CD4-positive, alpha-beta memory T cell (primary cell): ENCODE measurements around the gene BFSP1. TPM values are rescaled to one million over a fixed set of nuclear protein-coding genes. Genes with fewer than 3 reads are reported as not detected.

Experiments
- CTCF ChIA-PET: fragments of 350-600 bp; sonication (Branson Sonifier 250); formaldehyde crosslinking; loops from one replicate; lab custom pipeline; 2021; ENCODE audit warnings: inconsistent platforms; ENCODE audit not compliant: partially characterized antibody; lab: Charles Lee
- POLR2A ChIA-PET: fragments of 350-600 bp; sonication (Branson Sonifier 250); formaldehyde crosslinking; loops from one replicate; lab custom pipeline; 2021; ENCODE audit not compliant: partially characterized antibody; lab: Charles Lee
- DNase-seq, 5 donors: peaks; one replicate each; pipeline versions ENCODE4 v3.0.0 to v3.0.0-alpha.2; 2020 to 2022; ENCODE audit warnings: mixed read lengths in 1 of 5
- H3K27ac ChIP-seq: one replicate; pipeline ENCODE4 v1.7.0; 2013; ENCODE audit warnings: low read depth, low read length
- H3K27me3 ChIP-seq: 2 replicates; pipeline ENCODE4 v1.7.0; 2013; ENCODE audit warnings: mild to moderate bottlenecking, low read length, moderate library complexity; ENCODE audit not compliant: insufficient read depth
- H3K36me3 ChIP-seq: 2 replicates; pipeline ENCODE4 v1.7.0; 2013; ENCODE audit warnings: mild to moderate bottlenecking, low read length, moderate library complexity; ENCODE audit not compliant: insufficient read depth
- H3K4me1 ChIP-seq: 2 replicates; pipeline ENCODE4 v1.7.0; 2013; ENCODE audit warnings: mild to moderate bottlenecking, low read length, moderate library complexity; ENCODE audit not compliant: insufficient read depth
- H3K4me3 ChIP-seq, 2 donors: one replicate each; pipeline ENCODE4 v1.7.0; 2013; ENCODE audit warnings: low read length in 2 of 2, mild to moderate bottlenecking in 1 of 2
- H3K9me3 ChIP-seq, 2 donors: one replicate each; pipeline ENCODE4 v1.7.0; 2013; ENCODE audit warnings: low read length in 2 of 2, control low read depth in 1 of 2; ENCODE audit not compliant: control insufficient read depth in 1 of 2
- H3K27ac Mint-ChIP-seq, 7 donors: one replicate each; pipeline ENCODE4 v1.8.0; 2020 to 2021; ENCODE audit warnings: mixed read lengths in 7 of 7, mild to moderate bottlenecking in 6 of 7, inconsistent platforms in 3 of 7, moderate library complexity in 3 of 7
- H3K27me3 Mint-ChIP-seq, 2 donors: one replicate each; pipeline ENCODE4 v1.8.0; 2020 to 2021; ENCODE audit warnings: mixed read lengths in 2 of 2
- H3K36me3 Mint-ChIP-seq, 2 donors: one replicate each; pipeline ENCODE4 v1.8.0; 2020 to 2021; ENCODE audit warnings: mixed read lengths in 2 of 2, inconsistent platforms in 1 of 2, mild to moderate bottlenecking in 1 of 2
- H3K4me1 Mint-ChIP-seq, 4 donors: one replicate each; pipeline ENCODE4 v1.8.0; 2020 to 2021; ENCODE audit warnings: mixed read lengths in 4 of 4, mild to moderate bottlenecking in 1 of 4
- H3K4me3 Mint-ChIP-seq, 8 donors: one replicate each; pipeline ENCODE4 v1.8.0; 2020 to 2021; ENCODE audit warnings: mixed read lengths in 8 of 8, mild to moderate bottlenecking in 7 of 8, moderate library complexity in 6 of 8, inconsistent platforms in 3 of 8
- H3K9me3 Mint-ChIP-seq, 8 donors: one replicate each; pipeline ENCODE4 v1.8.0; 2020 to 2021; ENCODE audit warnings: mixed read lengths in 8 of 8, mild to moderate bottlenecking in 5 of 8, inconsistent platforms in 3 of 8, moderate library complexity in 1 of 8
- intact Hi-C: fragments of 100-400 bp; cut with micrococcal nuclease; formaldehyde crosslinking; loops from one replicate; pipeline ENCODE4 v1.15.1; 2023
- polyA plus RNA-seq, 2 donors: library from polyadenylated mRNA; unstranded; fragments of 300-500 nt; fragmentation: Illumina TruSeq; gene quantifications; one replicate each; pipeline ENCODE4 v1.2.3, GENCODE V29; 2021
- total RNA-seq, 2 experiments: library from RNA; stranded (reverse); gene quantifications; one replicate each; pipeline ENCODE4 v1.2.3, GENCODE V29; 2021

The BFSP1 gene
- total and polyA plus RNA-seq, 4 experiments from 2014 or later: 0.21 to 0.96 (median 0.91) TPM

GRCh38 chr20:17524560-17524959 lies 6.6 kb downstream of the BFSP1 start:
- H3K4me3 ChIP-seq: no peak overlapping the region
- Mint-ChIP-seq H3K27ac (no peak overlapping the region), H3K4me3 (no peak overlapping the region), H3K36me3 (no peaks in the 10 kb centered on the region), H3K9me3 (no peaks in the 10 kb centered on the region), H3K27me3 (no peaks in the 10 kb centered on the region), H3K4me1 (peaks cover 0 to 3% (median 3%) of the 10 kb centered on the region in 4 donors)
- ChIA-PET CTCF (interaction anchor here (0.6 to 1.8 kb wide), 3 partner anchors 19 to 123 kb away, joined by 3 to 5 read pairs (median 3); no protein-coding TSS in a partner anchor), POLR2A (no interaction called here)
- intact Hi-C loops: no loop called here
- H3K9me3 ChIP-seq: no peaks in the 10 kb centered on the region
- no peaks in the 10 kb centered on the region for H3K4me1 ChIP-seq
- H3K36me3 ChIP-seq: no peaks in the 10 kb centered on the region
- no peak overlapping the region for H3K27ac ChIP-seq
- no peaks in the 10 kb centered on the region for H3K27me3 ChIP-seq
- DNase-seq: no peak

GRCh38 chr20:17523326-17523725 lies 7.9 kb downstream of the BFSP1 start:
- no peaks in the 10 kb centered on the region for H3K27me3 Mint-ChIP-seq
- no peaks in the 10 kb centered on the region for H3K36me3 Mint-ChIP-seq
- no peak overlapping the region for H3K27ac ChIP-seq
- peaks cover 0 to 3% (median 3%) of the 10 kb centered on the region in 4 donors for H3K4me1 Mint-ChIP-seq
- H3K4me3 ChIP-seq: no peak overlapping the region
- H3K9me3 ChIP-seq: no peaks in the 10 kb centered on the region
- ChIA-PET POLR2A (no interaction called here), CTCF (interaction anchor here (1.8 kb wide), 1 partner anchor 18 kb away, joined by 5 read pairs; no protein-coding TSS in a partner anchor)
- intact Hi-C loops: no loop called here
- no peaks in the 10 kb centered on the region for H3K27me3 ChIP-seq
- no peak for DNase-seq
- no peak overlapping the region for H3K27ac Mint-ChIP-seq
- H3K9me3 Mint-ChIP-seq: no peaks in the 10 kb centered on the region
- no peak overlapping the region for H3K4me3 Mint-ChIP-seq
- no peaks in the 10 kb centered on the region for H3K4me1 ChIP-seq
- no peaks in the 10 kb centered on the region for H3K36me3 ChIP-seq

GRCh38 chr20:17522528-17522927 lies 8.7 kb downstream of the BFSP1 start:
- H3K36me3 Mint-ChIP-seq: no peaks in the 10 kb centered on the region
- no peak overlapping the region for H3K4me3 ChIP-seq
- H3K36me3 ChIP-seq: no peaks in the 10 kb centered on the region
- H3K4me1 ChIP-seq: no peaks in the 10 kb centered on the region
- H3K9me3 ChIP-seq: no peaks in the 10 kb centered on the region
- ChIA-PET CTCF (no interaction called here), POLR2A (no interaction called here)
- no peaks in the 10 kb centered on the region for H3K27me3 Mint-ChIP-seq
- no peak for DNase-seq
- no peak overlapping the region for H3K27ac ChIP-seq
- no peaks in the 10 kb centered on the region for H3K9me3 Mint-ChIP-seq
- no peaks in the 10 kb centered on the region for H3K27me3 ChIP-seq
- no peak overlapping the region for H3K27ac Mint-ChIP-seq
- intact Hi-C loops: no loop called here
- H3K4me3 Mint-ChIP-seq: no peak overlapping the region
- peaks cover 0 to 3% (median 3%) of the 10 kb centered on the region in 4 donors for H3K4me1 Mint-ChIP-seq

- Mint-ChIP-seq H3K4me3 (no peak overlapping the region), H3K27ac (peak overlapping the region in 2 of 7 donors; percentile 42 to 91), H3K4me1 (peaks cover 3 to 10% (median 6%) of the 10 kb centered on the region in 4 donors), H3K36me3 (no peaks in the 10 kb centered on the region), H3K27me3 (no peaks in the 10 kb centered on the region), H3K9me3 (no peaks in the 10 kb centered on the region)
- no peak overlapping the region for H3K27ac ChIP-seq
- no peaks in the 10 kb centered on the region for H3K4me1 ChIP-seq
- no peaks in the 10 kb centered on the region for H3K9me3 ChIP-seq
- ChIA-PET CTCF (interaction anchor here (3.1 kb wide), 1 partner anchor 15 kb away, joined by 14 read pairs; no protein-coding TSS in a partner anchor), POLR2A (no interaction called here)
- H3K36me3 ChIP-seq: no peaks in the 10 kb centered on the region
- intact Hi-C loops: no loop called here
- H3K4me3 ChIP-seq: no peak overlapping the region
- DNase-seq: no peak
- H3K27me3 ChIP-seq: no peaks in the 10 kb centered on the region
Observed at GRCh38 chr20:17520583-17520982, 10.6 kb downstream of the BFSP1 start.

GRCh38 chr20:17519606-17520285 lies 11.4 kb downstream of the BFSP1 start:
- Histone ChIP-seq H3K36me3 (no peaks in the 10 kb centered on the region), H3K27me3 (no peaks in the 10 kb centered on the region), H3K27ac (no peak overlapping the region), H3K9me3 (no peaks in the 10 kb centered on the region), H3K4me3 (no peak overlapping the region), H3K4me1 (no peaks in the 10 kb centered on the region)
- intact Hi-C loops: no loop called here
- no peak overlapping the region for H3K27ac Mint-ChIP-seq
- H3K27me3 Mint-ChIP-seq: no peaks in the 10 kb centered on the region
- no peaks in the 10 kb centered on the region for H3K9me3 Mint-ChIP-seq
- no peak overlapping the region for H3K4me3 Mint-ChIP-seq
- no peaks in the 10 kb centered on the region for H3K36me3 Mint-ChIP-seq
- H3K4me1 Mint-ChIP-seq: peaks cover 3 to 10% (median 6%) of the 10 kb centered on the region in 4 donors
- no peak for DNase-seq
- CTCF ChIA-PET: interaction anchor here (1.2 to 3.1 kb wide), 2 partner anchors 14 to 95 kb away, joined by 3 to 14 read pairs; no protein-coding TSS in a partner anchor
- POLR2A ChIA-PET: no interaction called here

- H3K27me3 Mint-ChIP-seq: no peaks in the 10 kb centered on the region
- no peak for DNase-seq
- intact Hi-C loops: no loop called here
Observed at GRCh38 chr20:17518339-17519052, 12.7 kb downstream of the BFSP1 start.

GRCh38 chr20:17515053-17515452 lies 16.1 kb downstream of the BFSP1 start:
- Mint-ChIP-seq H3K4me3 (no peak overlapping the region), H3K9me3 (no peaks in the 10 kb centered on the region), H3K27me3 (no peaks in the 10 kb centered on the region), H3K4me1 (peaks cover 14 to 23% (median 15%) of the 10 kb centered on the region in 4 donors), H3K36me3 (no peaks in the 10 kb centered on the region), H3K27ac (no peak overlapping the region)
- DNase-seq: no peak
- peaks cover 12% of the 10 kb centered on the region for H3K4me1 ChIP-seq
- ChIA-PET CTCF (interaction anchor here (2.6 kb wide), 1 partner anchor 10 kb away, joined by 21 read pairs; no protein-coding TSS in a partner anchor), POLR2A (no interaction called here)
- intact Hi-C loops: no loop called here
- H3K36me3 ChIP-seq: no peaks in the 10 kb centered on the region
- H3K27me3 ChIP-seq: no peaks in the 10 kb centered on the region
- H3K9me3 ChIP-seq: no peaks in the 10 kb centered on the region
- H3K27ac ChIP-seq: no peak overlapping the region
- H3K4me3 ChIP-seq: no peak overlapping the region

More at GRCh38 chr20:17518339-17519052, 12.7 kb downstream of the BFSP1 start:
- ChIA-PET POLR2A (no interaction called here), CTCF (interaction anchor here (1.2 to 3.1 kb wide), 2 partner anchors 13 to 96 kb away, joined by 3 to 14 read pairs; no protein-coding TSS in a partner anchor)
- no peaks in the 10 kb centered on the region for H3K4me1 ChIP-seq
- H3K4me1 Mint-ChIP-seq: peaks cover 3 to 10% (median 6%) of the 10 kb centered on the region in 4 donors
- no peak overlapping the region for H3K27ac ChIP-seq
- H3K36me3 ChIP-seq: no peaks in the 10 kb centered on the region
- H3K9me3 ChIP-seq: no peaks in the 10 kb centered on the region
- H3K27me3 ChIP-seq: no peaks in the 10 kb centered on the region
- no peak overlapping the region for H3K27ac Mint-ChIP-seq
- no peak overlapping the region for H3K4me3 Mint-ChIP-seq
- no peak overlapping the region for H3K4me3 ChIP-seq
- H3K9me3 Mint-ChIP-seq: no peaks in the 10 kb centered on the region
- H3K36me3 Mint-ChIP-seq: no peaks in the 10 kb centered on the region
